HG02678 (cell line): ENCODE measurements around the gene ALS2CL.

ENCODE experiments used
- ATAC-seq: cut with Tn5 transposase; IDR thresholded peaks from one replicate; pipeline ENCODE4 v1.9.1; 2021; ENCODE audit warnings: mild to moderate bottlenecking, moderate library complexity; ENCODE audit not compliant: unreplicated experiment

The ALS2CL gene

GRCh38 chr3:46667061-46667621, 26.3 kb downstream of the ALS2CL start:
- no peak for ATAC-seq

GRCh38 chr3:46666453-46666845, 27.0 kb downstream of the ALS2CL start:
- no peak for ATAC-seq

- ATAC-seq = no peak
Measured at GRCh38 chr3:46665763-46666452, 27.6 kb downstream of the ALS2CL start.

- ATAC-seq = no peak
Measured at GRCh38 chr3:46664971-46665762, 28.3 kb downstream of the ALS2CL start.

GRCh38 chr3:46664188-46664970, 29.1 kb downstream of the ALS2CL start:
- ATAC-seq = no peak

GRCh38 chr3:46663591-46664135, 29.8 kb downstream of the ALS2CL start:
- no peak for ATAC-seq

- no peak for ATAC-seq
Measured at GRCh38 chr3:46662771-46663551, 30.5 kb downstream of the ALS2CL start.

- ATAC-seq = no peak
Measured at GRCh38 chr3:46661776-46662766, 31.4 kb downstream of the ALS2CL start.

GRCh38 chr3:46660543-46661523, 32.6 kb downstream of the ALS2CL start:
- no peak for ATAC-seq

GRCh38 chr3:46660003-46660402, 33.5 kb downstream of the ALS2CL start:
- ATAC-seq = no peak

GRCh38 chr3:46659285-46659684, 34.2 kb downstream of the ALS2CL start:
- no peak for ATAC-seq

GRCh38 chr3:46656778-46657556, 36.5 kb downstream of the ALS2CL start:
- no peak for ATAC-seq

GRCh38 chr3:46655271-46655670, 38.2 kb downstream of the ALS2CL start:
- ATAC-seq = no peak

GRCh38 chr3:46651084-46651483, 42.4 kb downstream of the ALS2CL start:
- no peak for ATAC-seq

- no peak for ATAC-seq
Measured at GRCh38 chr3:46649436-46649835, 44.0 kb downstream of the ALS2CL start.

- ATAC-seq = no peak
Measured at GRCh38 chr3:46648096-46648495, 45.4 kb downstream of the ALS2CL start.

- no peak for ATAC-seq
Measured at GRCh38 chr3:46646700-46647099, 46.8 kb downstream of the ALS2CL start.
